Measurements from ENCODE around the gene EHMT1. TPM values are rescaled to one million over a fixed set of nuclear protein-coding genes. Genes with fewer than 3 reads are reported as not detected.
A peak's percentile ranks its signal among the peaks of the same experiment; 100 is the strongest.

The EHMT1 gene
- total RNA-seq, 1 donor from 2014 or later: 64.5 TPM

- H3K79me2 ChIP-seq (ENCODE audit: insufficient read depth, low read length): peaks cover 15% of the 10 kb centered on the region
- H4K20me1 ChIP-seq (ENCODE audit: insufficient read depth, low read length): peaks cover 45% of the 10 kb centered on the region
- H2AFZ ChIP-seq (ENCODE audit: low read depth, low read length): no peak overlapping the region
- no peak overlapping the region for H3K4me3 ChIP-seq (ENCODE audit: insufficient read depth, low read depth, low read length)
- Mint-ChIP-seq H3K9me3 (ENCODE audit: unreplicated experiment) (no peaks in the 10 kb centered on the region), H3K27me3 (ENCODE audit: low read depth, unreplicated experiment) (no peaks in the 10 kb centered on the region), H3K36me3 (ENCODE audit: low read depth, unreplicated experiment) (peaks cover 33% of the 10 kb centered on the region), H3K27ac (ENCODE audit: unreplicated experiment) (no peak overlapping the region), H3K4me3 (ENCODE audit: unreplicated experiment) (no peak overlapping the region), H3K4me1 (ENCODE audit: low read depth, unreplicated experiment) (peaks cover 17% of the 10 kb centered on the region)
- peaks cover 8% of the 10 kb centered on the region for H3K4me1 ChIP-seq (ENCODE audit: insufficient read depth, low read length)
- no peaks in the 10 kb centered on the region for H3K27me3 ChIP-seq (ENCODE audit: insufficient read depth, low read length)
- no peak for FAIRE-seq
- H3K9me3 ChIP-seq (ENCODE audit: insufficient read depth, low read depth, low read length): no peaks in the 10 kb centered on the region
- peaks cover 7% of the 10 kb centered on the region for H3K36me3 ChIP-seq (ENCODE audit: insufficient read depth, low read length)
- DNase-seq (ENCODE audit: low read depth): no peak
- no peak overlapping the region for H3K27ac ChIP-seq (ENCODE audit: low read depth, low read length)
- H3K9ac ChIP-seq (ENCODE audit: low read length): no peak overlapping the region
- TF ChIP-seq EZH2 (IDR thresholded peaks at IDR 0.05; ENCODE audit: insufficient read depth, low read length) (no peak), CTCF (IDR thresholded peaks at IDR 0.05; ENCODE audit: insufficient read depth, low read depth, low read length) (no peak)
- H3K4me2 ChIP-seq (ENCODE audit: low read length): no peak overlapping the region
Observed at GRCh38 chr9:137738703-137739102, 119.9 kb downstream of the EHMT1 start.

- TF ChIP-seq CTCF (IDR thresholded peaks at IDR 0.05; ENCODE audit: insufficient read depth, low read depth, low read length): no peak
- no peak for TF ChIP-seq EZH2 (IDR thresholded peaks at IDR 0.05; ENCODE audit: insufficient read depth, low read length)
- no peaks in the 10 kb centered on the region for H3K9me3 ChIP-seq (ENCODE audit: insufficient read depth, low read depth, low read length)
- H3K4me3 ChIP-seq (ENCODE audit: insufficient read depth, low read depth, low read length): no peak overlapping the region
- H3K36me3 ChIP-seq (ENCODE audit: insufficient read depth, low read length): peaks cover 15% of the 10 kb centered on the region
- no peak overlapping the region for H3K4me2 ChIP-seq (ENCODE audit: low read length)
- H3K9ac ChIP-seq (ENCODE audit: low read length): peak overlapping the region; percentile 25
- peaks cover 25% of the 10 kb centered on the region for H3K36me3 Mint-ChIP-seq (ENCODE audit: low read depth, unreplicated experiment)
- H3K27me3 ChIP-seq (ENCODE audit: insufficient read depth, low read length): no peaks in the 10 kb centered on the region
- peaks cover 8% of the 10 kb centered on the region for H3K4me1 ChIP-seq (ENCODE audit: insufficient read depth, low read length)
- H3K27me3 Mint-ChIP-seq (ENCODE audit: low read depth, unreplicated experiment): no peaks in the 10 kb centered on the region
- DNase-seq (ENCODE audit: low read depth) (no peak), FAIRE-seq (no peak)
- no peak overlapping the region for H3K4me3 Mint-ChIP-seq (ENCODE audit: unreplicated experiment)
- no peak overlapping the region for H2AFZ ChIP-seq (ENCODE audit: low read depth, low read length)
- H3K27ac ChIP-seq (ENCODE audit: low read depth, low read length): no peak overlapping the region
- no peak overlapping the region for H3K27ac Mint-ChIP-seq (ENCODE audit: unreplicated experiment)
- H3K79me2 ChIP-seq (ENCODE audit: insufficient read depth, low read length): peaks cover 15% of the 10 kb centered on the region
- H4K20me1 ChIP-seq (ENCODE audit: insufficient read depth, low read length): peaks cover 46% of the 10 kb centered on the region
- no peaks in the 10 kb centered on the region for H3K9me3 Mint-ChIP-seq (ENCODE audit: unreplicated experiment)
- H3K4me1 Mint-ChIP-seq (ENCODE audit: low read depth, unreplicated experiment): peaks cover 17% of the 10 kb centered on the region
Observed at GRCh38 chr9:137739371-137740309, 120.8 kb downstream of the EHMT1 start.

GRCh38 chr9:137740312-137740711 is 121.5 kb downstream of the EHMT1 start:
- Histone ChIP-seq H3K4me3 (ENCODE audit: insufficient read depth, low read depth, low read length) (no peak overlapping the region), H3K4me2 (ENCODE audit: low read length) (no peak overlapping the region), H3K36me3 (ENCODE audit: insufficient read depth, low read length) (peaks cover 15% of the 10 kb centered on the region), H4K20me1 (ENCODE audit: insufficient read depth, low read length) (peaks cover 46% of the 10 kb centered on the region), H2AFZ (ENCODE audit: low read depth, low read length) (no peak overlapping the region), H3K9me3 (ENCODE audit: insufficient read depth, low read depth, low read length) (no peaks in the 10 kb centered on the region), H3K27ac (ENCODE audit: low read depth, low read length) (no peak overlapping the region), H3K9ac (ENCODE audit: low read length) (peak overlapping the region; percentile 25), H3K79me2 (ENCODE audit: insufficient read depth, low read length) (peaks cover 15% of the 10 kb centered on the region), H3K27me3 (ENCODE audit: insufficient read depth, low read length) (no peaks in the 10 kb centered on the region), H3K4me1 (ENCODE audit: insufficient read depth, low read length) (peaks cover 8% of the 10 kb centered on the region)
- Mint-ChIP-seq H3K4me3 (ENCODE audit: unreplicated experiment) (no peak overlapping the region), H3K36me3 (ENCODE audit: low read depth, unreplicated experiment) (peaks cover 20% of the 10 kb centered on the region), H3K4me1 (ENCODE audit: low read depth, unreplicated experiment) (peaks cover 17% of the 10 kb centered on the region), H3K27me3 (ENCODE audit: low read depth, unreplicated experiment) (no peaks in the 10 kb centered on the region), H3K27ac (ENCODE audit: unreplicated experiment) (no peak overlapping the region), H3K9me3 (ENCODE audit: unreplicated experiment) (no peaks in the 10 kb centered on the region)
- peak; percentile 32 for DNase-seq (ENCODE audit: low read depth)
- TF ChIP-seq EZH2 (IDR thresholded peaks at IDR 0.05; ENCODE audit: insufficient read depth, low read length) (no peak), CTCF (IDR thresholded peaks at IDR 0.05; ENCODE audit: insufficient read depth, low read depth, low read length) (no peak)
- FAIRE-seq: no peak

All from astrocyte (in vitro differentiated cells and primary cell).